ENCODE data around the gene IRF7. TPM values are rescaled to one million over a fixed set of nuclear protein-coding genes. Genes with fewer than 3 reads are reported as not detected.
A peak's percentile ranks its signal among the peaks of the same experiment; 100 is the strongest.

The IRF7 gene
- total RNA-seq, 3 donors from 2014 or later, result 13.3 to 29.9 (median 27.9) TPM

DNA sequence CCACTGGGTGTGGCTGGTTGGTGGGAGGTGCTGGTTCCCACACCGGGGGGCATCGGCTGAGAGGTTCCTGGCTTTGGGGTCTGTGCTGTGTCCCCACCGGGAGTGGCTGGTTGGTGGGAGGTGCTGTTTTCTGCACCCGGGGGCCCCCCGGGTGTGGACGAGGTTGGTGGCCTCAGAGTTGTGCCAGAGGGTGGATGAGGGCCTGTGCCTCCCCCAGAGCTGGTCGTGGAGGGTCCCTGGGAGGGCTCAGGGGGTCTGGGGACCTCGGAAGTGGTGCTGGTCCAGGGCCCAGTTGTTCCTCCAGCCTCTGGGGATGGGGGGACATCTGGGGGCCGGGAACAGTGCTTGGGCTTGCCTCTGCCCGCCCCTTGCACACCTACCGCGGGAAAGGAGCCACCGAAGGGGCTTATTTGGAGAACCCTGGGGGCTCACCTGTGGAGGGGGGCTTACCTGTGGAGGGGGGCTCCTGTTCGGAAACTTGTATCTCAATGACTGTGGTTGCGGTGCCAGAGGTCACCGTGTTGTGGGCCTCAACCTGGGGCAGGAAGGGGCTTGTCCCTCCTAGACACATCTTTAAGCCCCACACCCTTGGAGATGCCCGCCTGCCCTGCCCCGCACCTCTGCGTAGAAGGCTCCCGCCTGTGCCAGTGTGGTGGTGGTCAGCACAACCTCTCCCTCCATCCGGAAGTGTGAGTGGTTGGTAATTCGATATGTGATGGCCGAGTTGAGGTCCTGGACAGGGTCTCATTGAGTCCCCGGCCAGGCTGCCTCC lies 3.3 kb upstream of the IRF7 start:
- H3K9me3 ChIP-seq, result no peaks in the 10 kb centered on the region
- intact Hi-C loops (cut with DNase I; ENCODE audit: low total_unique reads), result no loop called here
- no peak for DNase-seq (ENCODE audit: low spot score in 2 of 2)
- peaks cover 7 to 10% of the 10 kb centered on the region in 2 donors for H3K4me1 ChIP-seq
- H3K27ac ChIP-seq, result no peak overlapping the region
- no peak overlapping the region for H3K4me3 ChIP-seq
- no peaks in the 10 kb centered on the region for H3K36me3 ChIP-seq
- no peaks in the 10 kb centered on the region for H3K27me3 ChIP-seq
- no peak for TF ChIP-seq CTCF (IDR thresholded peaks at IDR 0.05)
- no peak for TF ChIP-seq POLR2A (IDR thresholded peaks at IDR 0.05)
- TF ChIP-seq POLR2AphosphoS5 (IDR thresholded peaks at IDR 0.05), result no peak

GRCh38 chr11:617912-618682 lies 2.3 kb upstream of the IRF7 start:
- Histone ChIP-seq H3K4me1 (peaks cover 10 to 13% of the 10 kb centered on the region in 2 donors), H3K4me3 (no peak overlapping the region), H3K9me3 (no peaks in the 10 kb centered on the region), H3K36me3 (no peaks in the 10 kb centered on the region), H3K27ac (no peak overlapping the region), H3K27me3 (no peaks in the 10 kb centered on the region)
- TF ChIP-seq POLR2AphosphoS5 (IDR thresholded peaks at IDR 0.05), result no peak
- TF ChIP-seq CTCF (IDR thresholded peaks at IDR 0.05), result no peak
- no peak for TF ChIP-seq POLR2A (IDR thresholded peaks at IDR 0.05)
- intact Hi-C loops (cut with DNase I; ENCODE audit: low total_unique reads), result no loop called here
- DNase-seq (ENCODE audit: low spot score in 2 of 2), result no peak

- Histone ChIP-seq H3K9me3 (no peaks in the 10 kb centered on the region), H3K4me1 (peaks cover 10 to 13% of the 10 kb centered on the region in 2 donors), H3K27ac (no peak overlapping the region), H3K4me3 (no peak overlapping the region), H3K27me3 (no peaks in the 10 kb centered on the region), H3K36me3 (no peaks in the 10 kb centered on the region)
- no peak for TF ChIP-seq CTCF (IDR thresholded peaks at IDR 0.05)
- DNase-seq (ENCODE audit: low spot score in 2 of 2), result no peak
- intact Hi-C loops (cut with DNase I; ENCODE audit: low total_unique reads), result no loop called here
Measured at GRCh38 chr11:617199-617911, 1.6 kb upstream of the IRF7 start.

DNA sequence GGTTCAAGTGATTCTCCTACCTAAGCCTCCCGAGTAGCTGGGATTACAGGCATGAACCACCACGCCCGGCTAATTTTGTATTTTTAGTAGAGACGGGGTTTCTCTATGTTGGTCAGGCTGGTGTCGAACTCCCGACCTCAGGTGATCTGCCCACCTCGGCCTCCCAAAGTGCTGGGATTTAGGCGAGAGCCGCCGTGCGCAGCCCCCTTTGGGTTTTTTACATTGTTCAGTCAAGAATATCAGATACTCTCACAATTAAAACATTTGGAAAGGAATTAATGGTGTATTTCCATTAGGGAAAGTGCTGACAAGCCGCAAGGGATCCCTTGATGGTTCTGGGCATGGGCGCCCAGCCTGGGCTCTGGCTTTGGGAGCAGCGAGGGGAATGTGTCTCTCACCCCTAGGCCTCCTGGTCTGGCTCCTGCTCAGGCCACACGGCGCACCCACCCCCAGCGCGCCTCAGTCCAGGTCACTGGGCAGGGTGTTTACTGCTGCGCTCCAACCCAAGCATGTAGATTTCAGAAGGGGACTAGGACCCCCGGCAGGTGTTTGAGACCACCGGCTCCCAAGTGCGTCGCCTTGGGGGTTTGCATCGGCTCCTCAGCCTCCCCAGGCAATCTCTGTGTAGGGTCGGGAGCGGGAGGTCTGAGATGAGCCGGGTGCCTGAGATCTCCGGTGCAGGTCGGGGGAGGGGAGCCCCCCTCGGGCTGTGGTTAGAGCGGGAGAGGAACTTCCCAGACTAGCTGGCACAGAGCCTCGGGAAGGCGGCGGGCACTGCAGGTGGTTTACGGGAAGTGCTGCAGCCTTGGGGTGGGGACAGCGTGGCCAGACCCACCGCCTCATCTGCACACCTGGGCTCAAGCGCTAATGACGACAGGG lies 809 bp upstream of the IRF7 start:
- intact Hi-C loops (cut with DNase I; ENCODE audit: low total_unique reads), result loop anchor here (1.0 kb wide), 1 partner anchor 14 kb away; no protein-coding TSS in a partner anchor
- Histone ChIP-seq H3K4me3 (peak overlapping the region; percentile 71 to 76 (median 73)), H3K9me3 (no peaks in the 10 kb centered on the region), H3K4me1 (peaks cover 10 to 13% of the 10 kb centered on the region in 2 donors), H3K27ac (peak overlapping the region; percentile 92 to 99), H3K27me3 (no peaks in the 10 kb centered on the region), H3K36me3 (no peaks in the 10 kb centered on the region)
- DNase-seq (ENCODE audit: low spot score in 2 of 2), result no peak
- TF ChIP-seq POLR2AphosphoS5 (IDR thresholded peaks at IDR 0.05) (no peak), CTCF (IDR thresholded peaks at IDR 0.05) (no peak), POLR2A (IDR thresholded peaks at IDR 0.05) (no peak)

Measured in breast epithelium (tissue), 4 donors.